GM12874 (cell line): ENCODE data around the gene SCGB1D1.

Experiments used
- CTCF ChIP-seq: IDR thresholded peaks from 2 replicates; pipeline ENCODE4 v1.5.1; 2011; ENCODE audit warnings: low read depth, mild to moderate bottlenecking, control low read depth, low read length, moderate library complexity; ENCODE audit not compliant: insufficient read depth

Gene SCGB1D1

GRCh38 chr11:62169935-62170334 is 20.1 kb upstream of the SCGB1D1 start:
- no peak for TF ChIP-seq CTCF

- TF ChIP-seq CTCF: peak; percentile 59
Measured at GRCh38 chr11:62171261-62171723, 18.7 kb upstream of the SCGB1D1 start.

- TF ChIP-seq CTCF: no peak
Measured at GRCh38 chr11:62172294-62172693, 17.7 kb upstream of the SCGB1D1 start.

GRCh38 chr11:62176766-62177165 is 13.2 kb upstream of the SCGB1D1 start:
- no peak for TF ChIP-seq CTCF

- TF ChIP-seq CTCF: no peak
Measured at GRCh38 chr11:62179995-62180394, 10.0 kb upstream of the SCGB1D1 start.

GRCh38 chr11:62181097-62181496 is 8.9 kb upstream of the SCGB1D1 start:
- TF ChIP-seq CTCF: no peak

GRCh38 chr11:62182147-62182891 is 7.7 kb upstream of the SCGB1D1 start:
- TF ChIP-seq CTCF: no peak
